ENCODE data around the gene CIROP. TPM values are rescaled to one million over a fixed set of nuclear protein-coding genes. Genes with fewer than 3 reads are reported as not detected.

Gene CIROP
- total RNA-seq, 4 donors from 2014 or later, result not detected

- H3K4me3 ChIP-seq, result no peak overlapping the region
- no peaks in the 10 kb centered on the region for H3K36me3 ChIP-seq
- H3K27me3 ChIP-seq, result no peaks in the 10 kb centered on the region
- 40% methylated on average over 6 of the region's 6 CpGs for WGBS
- no peak overlapping the region for H3K27ac ChIP-seq
- H3K4me1 ChIP-seq, result peaks cover 41% of the 10 kb centered on the region
- peak in 1 of 2 donors; percentile 75 for DNase-seq (ENCODE audit: low spot score in 2 of 2)
- no peaks in the 10 kb centered on the region for H3K9me3 ChIP-seq
- TF ChIP-seq POLR2A (IDR thresholded peaks at IDR 0.05), result no peak
- TF ChIP-seq CTCF (IDR thresholded peaks at IDR 0.05), result no peak
- no peak for TF ChIP-seq EP300 (IDR thresholded peaks at IDR 0.05)
Measured at GRCh38 chr14:23121361-23121771, 16.6 kb upstream of the CIROP start.

- Histone ChIP-seq H3K27ac (no peak overlapping the region), H3K9me3 (no peaks in the 10 kb centered on the region), H3K36me3 (no peaks in the 10 kb centered on the region), H3K4me3 (no peak overlapping the region), H3K4me1 (peaks cover 34% of the 10 kb centered on the region), H3K27me3 (no peaks in the 10 kb centered on the region)
- TF ChIP-seq POLR2A (IDR thresholded peaks at IDR 0.05), result no peak
- peak; percentile 99 to 100 for TF ChIP-seq CTCF (IDR thresholded peaks at IDR 0.05)
- peak in 2 of 3 donors; percentile 49 to 66 for TF ChIP-seq POLR2AphosphoS5 (IDR thresholded peaks at IDR 0.05)
- TF ChIP-seq EP300 (IDR thresholded peaks at IDR 0.05), result no peak
- 27% methylated on average over 6 of the region's 9 CpGs for WGBS
- peak; percentile 94 to 96 for DNase-seq (ENCODE audit: low spot score in 2 of 2)
Measured at GRCh38 chr14:23120541-23121251, 15.9 kb upstream of the CIROP start.

GRCh38 chr14:23119363-23120327 lies 14.9 kb upstream of the CIROP start:
- 73% methylated on average over 12 of the region's 16 CpGs for WGBS
- peaks cover 27% of the 10 kb centered on the region for H3K4me1 ChIP-seq
- no peaks in the 10 kb centered on the region for H3K9me3 ChIP-seq
- no peak for DNase-seq (ENCODE audit: low spot score in 2 of 2)
- H3K27ac ChIP-seq, result no peak overlapping the region
- H3K27me3 ChIP-seq, result no peaks in the 10 kb centered on the region
- TF ChIP-seq CTCF (IDR thresholded peaks at IDR 0.05), result no peak
- no peak for TF ChIP-seq POLR2A (IDR thresholded peaks at IDR 0.05)
- TF ChIP-seq POLR2AphosphoS5 (IDR thresholded peaks at IDR 0.05), result no peak
- no peak for TF ChIP-seq EP300 (IDR thresholded peaks at IDR 0.05)
- no peak overlapping the region for H3K4me3 ChIP-seq
- no peaks in the 10 kb centered on the region for H3K36me3 ChIP-seq

GRCh38 chr14:23118506-23119362 lies 13.9 kb upstream of the CIROP start, which contains the start of gene CEBPE:
Gene CEBPE, minus strand, starts transcription at chr14:23119255. Its CDS starts 164 bp downstream, at chr14:23119091.
- WGBS, result 75% methylated on average over 19 of the region's 32 CpGs
- Histone ChIP-seq H3K4me3 (no peak within 1 kb of the TSS), H3K9me3 (no peaks in the 10 kb centered on the region), H3K27ac (no peak within 1 kb of the TSS), H3K36me3 (no peaks in the 10 kb centered on the region), H3K4me1 (peaks cover 18% of the 10 kb centered on the region), H3K27me3 (no peaks in the 10 kb centered on the region)
- no peak for DNase-seq (ENCODE audit: low spot score in 2 of 2)
- no peak for TF ChIP-seq POLR2AphosphoS5 (IDR thresholded peaks at IDR 0.05)

- no peak for TF ChIP-seq POLR2AphosphoS5 (IDR thresholded peaks at IDR 0.05)
- TF ChIP-seq CTCF (IDR thresholded peaks at IDR 0.05), result no peak
- TF ChIP-seq EP300 (IDR thresholded peaks at IDR 0.05), result no peak
- TF ChIP-seq POLR2A (IDR thresholded peaks at IDR 0.05), result no peak
- WGBS, result 92% methylated on average over 32 of the region's 32 CpGs
- H3K27me3 ChIP-seq, result peaks cover 9% of the 10 kb centered on the region
- H3K27ac ChIP-seq, result no peak overlapping the region
- no peaks in the 10 kb centered on the region for H3K9me3 ChIP-seq
- no peak overlapping the region for H3K4me3 ChIP-seq
- no peak for DNase-seq (ENCODE audit: low spot score in 2 of 2)
- H3K36me3 ChIP-seq, result no peaks in the 10 kb centered on the region
- H3K4me1 ChIP-seq, result peaks cover 12% of the 10 kb centered on the region
Measured at GRCh38 chr14:23117371-23118020, 12.7 kb upstream of the CIROP start.

Measured in suprapubic skin (tissue), 4 donors.